Hematopoietic multipotent progenitor cell (in vitro differentiated cells): Measurements from ENCODE around the gene TGFA. TPM values are rescaled to one million over a fixed set of nuclear protein-coding genes. Genes with fewer than 3 reads are reported as not detected.
A peak's percentile ranks its signal among the peaks of the same experiment; 100 is the strongest.

ENCODE experiments used
- DNase-seq, 3 donors: peaks; one replicate each; pipeline ENCODE4 v3.0.0-alpha.2; 2011 to 2015; ENCODE audit warnings: low read depth in 2 of 3, low spot score in 2 of 3
- total RNA-seq: library from RNA; depleted of rRNA; stranded (reverse); fragments of >200 nt; gene quantifications from one replicate; pipeline ENCODE4 v1.2.3, GENCODE V29; 2012

TGFA gene
- total RNA-seq, 1 donor, result 0.27 TPM

GRCh38 chr2:70553334-70553583 lies 367 bp downstream of the TGFA start:
- no peak for DNase-seq

GRCh38 chr2:70552501-70553333 lies 909 bp downstream of the TGFA start:
- DNase-seq, result peak in 1 of 3 donors; percentile 14

GRCh38 chr2:70551167-70551566 lies 2.5 kb downstream of the TGFA start:
- DNase-seq, result peak in 1 of 3 donors; percentile 3

GRCh38 chr2:70549962-70550361 lies 3.7 kb downstream of the TGFA start:
- no peak for DNase-seq

- no peak for DNase-seq
These were observed 4.4 kb downstream of the TGFA start for GRCh38 chr2:70549064-70549710.

- no peak for DNase-seq
These were observed 5.4 kb downstream of the TGFA start for GRCh38 chr2:70548233-70548632.

- DNase-seq, result no peak
These were observed 6.7 kb downstream of the TGFA start for GRCh38 chr2:70546885-70547284.

- no peak for DNase-seq
These were observed 7.2 kb downstream of the TGFA start for GRCh38 chr2:70546376-70546775.

- DNase-seq, result no peak
These were observed 12.1 kb downstream of the TGFA start for GRCh38 chr2:70541481-70542020.

- DNase-seq, result no peak
These were observed 15.8 kb downstream of the TGFA start for GRCh38 chr2:70537840-70538239.

GRCh38 chr2:70536517-70537055 lies 17.0 kb downstream of the TGFA start:
- no peak for DNase-seq

- DNase-seq, result no peak
These were observed 18.1 kb downstream of the TGFA start for GRCh38 chr2:70535573-70535972.

- no peak for DNase-seq
These were observed 19.3 kb downstream of the TGFA start for GRCh38 chr2:70534183-70534836.

GRCh38 chr2:70532244-70532935 lies 21.2 kb downstream of the TGFA start:
- no peak for DNase-seq

GRCh38 chr2:70531419-70532086 lies 22.1 kb downstream of the TGFA start:
- DNase-seq, result no peak

- DNase-seq, result no peak
These were observed 24.0 kb downstream of the TGFA start for GRCh38 chr2:70529610-70530009.

- DNase-seq, result no peak
These were observed 24.7 kb downstream of the TGFA start for GRCh38 chr2:70528929-70529328.

GRCh38 chr2:70528276-70528675 lies 25.4 kb downstream of the TGFA start:
- DNase-seq, result no peak

- DNase-seq, result no peak
These were observed 26.1 kb downstream of the TGFA start for GRCh38 chr2:70527447-70528080.

- no peak for DNase-seq
These were observed 27.5 kb downstream of the TGFA start for GRCh38 chr2:70526126-70526525.
